Central memory CD8-positive, alpha-beta T cell (primary cell): Measurements from ENCODE around the gene FAM53A.

ENCODE experiments used
- ATAC-seq: fragments of 150-1000 bp; cut with Tn5 transposase; replicated peaks from 2 replicates; pipeline ENCODE4 v1.10.0; 2022; ENCODE audit warnings: mild to moderate bottlenecking, moderate FRiP score, moderate number of reproducible peaks; ENCODE audit not compliant: poor library complexity, severe bottlenecking; ENCODE audit errors: extremely low read depth
- DNase-seq, 2 donors: peaks; one replicate each; pipeline ENCODE4 v3.0.0; 2021; ENCODE audit warnings: low spot score in 2 of 2
- H3K27ac Mint-ChIP-seq: one replicate; pipeline ENCODE4 v1.8.0; 2022; ENCODE audit warnings: low read depth, mild to moderate bottlenecking, moderate library complexity, mixed read lengths
- H3K27me3 Mint-ChIP-seq: one replicate; pipeline ENCODE4 v1.8.0; 2022; ENCODE audit warnings: mixed read lengths
- H3K36me3 Mint-ChIP-seq: one replicate; pipeline ENCODE4 v1.8.0; 2022; ENCODE audit warnings: mild to moderate bottlenecking, moderate library complexity, mixed read lengths; ENCODE audit not compliant: insufficient read depth
- H3K4me1 Mint-ChIP-seq: one replicate; pipeline ENCODE4 v1.8.0; 2022; ENCODE audit warnings: mixed read lengths
- H3K4me3 Mint-ChIP-seq: one replicate; pipeline ENCODE4 v1.8.0; 2022; ENCODE audit warnings: mild to moderate bottlenecking, moderate library complexity, mixed read lengths
- H3K9me3 Mint-ChIP-seq: one replicate; pipeline ENCODE4 v1.8.0; 2022; ENCODE audit warnings: mixed read lengths

The FAM53A gene

GRCh38 chr4:1721666-1722550 is 37.8 kb upstream of the FAM53A start:
- peak overlapping the region; percentile 90 for H3K4me3 Mint-ChIP-seq
- H3K27ac Mint-ChIP-seq = peak overlapping the region; percentile 99
- no peak for DNase-seq

GRCh38 chr4:1721003-1721665 is 37.0 kb upstream of the FAM53A start, which contains the start of the genes TACC3 and TMEM129:
TSS of gene TACC3 (plus strand) at chr4:1721521. CDS start at chr4:1723422, 1,901 bp downstream.
TSS of gene TMEM129 (minus strand) at chr4:1721323. CDS start at chr4:1720837, 486 bp downstream.
- Mint-ChIP-seq H3K27me3 (no peaks in the 10 kb centered on the region), H3K9me3 (no peaks in the 10 kb centered on the region), H3K36me3 (peaks cover 24% of the 10 kb centered on the region), H3K4me1 (peaks cover 51% of the 10 kb centered on the region), H3K4me3 (peak within 1 kb of the TSS; percentile 90), H3K27ac (peak within 1 kb of the TSS; percentile 99)
- ATAC-seq (peak; percentile 88), DNase-seq (peak; percentile 83 to 94)

More at GRCh38 chr4:1721666-1722550, 37.8 kb upstream of the FAM53A start:
- ATAC-seq = no peak
- Mint-ChIP-seq H3K36me3 (peaks cover 27% of the 10 kb centered on the region), H3K27me3 (no peaks in the 10 kb centered on the region), H3K9me3 (no peaks in the 10 kb centered on the region), H3K4me1 (peaks cover 58% of the 10 kb centered on the region)

GRCh38 chr4:1720163-1720983 is 36.3 kb upstream of the FAM53A start:
- no peak for DNase-seq
- H3K27ac Mint-ChIP-seq = peak overlapping the region; percentile 51
- no peaks in the 10 kb centered on the region for H3K27me3 Mint-ChIP-seq
- peaks cover 52% of the 10 kb centered on the region for H3K4me1 Mint-ChIP-seq
- peaks cover 24% of the 10 kb centered on the region for H3K36me3 Mint-ChIP-seq
- H3K4me3 Mint-ChIP-seq = peak overlapping the region; percentile 90
- peak; percentile 7 for ATAC-seq
- no peaks in the 10 kb centered on the region for H3K9me3 Mint-ChIP-seq

- DNase-seq (no peak), ATAC-seq (no peak)
- Mint-ChIP-seq H3K36me3 (peaks cover 19% of the 10 kb centered on the region), H3K4me3 (peak overlapping the region; percentile 90), H3K27ac (peak overlapping the region; percentile 44), H3K27me3 (no peaks in the 10 kb centered on the region), H3K9me3 (no peaks in the 10 kb centered on the region), H3K4me1 (peaks cover 57% of the 10 kb centered on the region)
Observed at GRCh38 chr4:1718095-1718850, 34.2 kb upstream of the FAM53A start.

- DNase-seq (no peak), ATAC-seq (no peak)
- Mint-ChIP-seq H3K36me3 (peaks cover 16% of the 10 kb centered on the region), H3K4me1 (peaks cover 54% of the 10 kb centered on the region), H3K27ac (no peak overlapping the region), H3K9me3 (no peaks in the 10 kb centered on the region), H3K27me3 (no peaks in the 10 kb centered on the region), H3K4me3 (no peak overlapping the region)
Observed at GRCh38 chr4:1717129-1718094, 33.3 kb upstream of the FAM53A start.

GRCh38 chr4:1716065-1716945 is 32.2 kb upstream of the FAM53A start:
- peaks cover 16% of the 10 kb centered on the region for H3K36me3 Mint-ChIP-seq
- H3K4me3 Mint-ChIP-seq = no peak overlapping the region
- H3K9me3 Mint-ChIP-seq = no peaks in the 10 kb centered on the region
- no peak overlapping the region for H3K27ac Mint-ChIP-seq
- DNase-seq = no peak
- no peaks in the 10 kb centered on the region for H3K27me3 Mint-ChIP-seq
- peaks cover 50% of the 10 kb centered on the region for H3K4me1 Mint-ChIP-seq
- ATAC-seq = no peak

- ATAC-seq (no peak), DNase-seq (no peak)
- peaks cover 18% of the 10 kb centered on the region for H3K36me3 Mint-ChIP-seq
- H3K27ac Mint-ChIP-seq = no peak overlapping the region
- no peak overlapping the region for H3K4me3 Mint-ChIP-seq
- H3K9me3 Mint-ChIP-seq = no peaks in the 10 kb centered on the region
- peaks cover 59% of the 10 kb centered on the region for H3K4me1 Mint-ChIP-seq
- no peaks in the 10 kb centered on the region for H3K27me3 Mint-ChIP-seq
Observed at GRCh38 chr4:1715002-1715758, 31.1 kb upstream of the FAM53A start.

- Mint-ChIP-seq H3K27ac (no peak overlapping the region), H3K36me3 (peaks cover 21% of the 10 kb centered on the region), H3K27me3 (no peaks in the 10 kb centered on the region), H3K9me3 (no peaks in the 10 kb centered on the region), H3K4me3 (peak overlapping the region; percentile 90), H3K4me1 (peaks cover 59% of the 10 kb centered on the region)
- ATAC-seq (no peak), DNase-seq (no peak)
Observed at GRCh38 chr4:1714303-1715001, 30.3 kb upstream of the FAM53A start.

- Mint-ChIP-seq H3K27me3 (no peaks in the 10 kb centered on the region), H3K4me1 (peaks cover 61% of the 10 kb centered on the region)
Observed at GRCh38 chr4:1713003-1713851, 29.1 kb upstream of the FAM53A start.

More at GRCh38 chr4:1713003-1713851, 29.1 kb upstream of the FAM53A start:
- peak overlapping the region; percentile 91 for H3K27ac Mint-ChIP-seq
- peak overlapping the region; percentile 90 for H3K4me3 Mint-ChIP-seq
- ATAC-seq (no peak), DNase-seq (no peak)
- H3K9me3 Mint-ChIP-seq = no peaks in the 10 kb centered on the region
- H3K36me3 Mint-ChIP-seq = peaks cover 21% of the 10 kb centered on the region
